SK-N-SH treated with all-trans-retinoic acid at 6 μM for 48 hours (cell line): ENCODE measurements around the gene SLC2A11.
A peak's percentile ranks its signal among the peaks of the same experiment; 100 is the strongest.

Experiments used
- ATAC-seq: fragments of 200-7000 bp; cut with Tn5 transposase; 3 replicates; pipeline ENCODE4 v1.9.1; 2020; ENCODE audit warnings: mild to moderate bottlenecking, moderate library complexity
- ARNTL ChIP-seq: fragments of 450-650 bp; formaldehyde crosslinking; IDR thresholded peaks from 2 replicates; pipeline ENCODE4 v1.5.0; 2020; ENCODE audit warnings: low read depth, mild to moderate bottlenecking, moderate library complexity, borderline replicate concordance
- BACH2 ChIP-seq: fragments of 250-450 bp; sonication (Bioruptor Pico); IDR thresholded peaks from 2 replicates; pipeline ENCODE4 v1.9.0; 2021; ENCODE audit warnings: mild to moderate bottlenecking, borderline replicate concordance
- CREB5 ChIP-seq: fragments of 250-450 bp; sonication (Bioruptor Pico); IDR thresholded peaks from 2 replicates; pipeline ENCODE4 v1.5.1; 2020; ENCODE audit warnings: low read depth, mild to moderate bottlenecking, moderate library complexity
- CSDC2 ChIP-seq: fragments of 250-450 bp; sonication (Bioruptor Pico); IDR thresholded peaks from 2 replicates; pipeline ENCODE4 v1.5.0; 2020; ENCODE audit warnings: mild to moderate bottlenecking, moderate library complexity
- ESRRG ChIP-seq: fragments of 250-450 bp; sonication (Bioruptor Pico); IDR thresholded peaks from 2 replicates; pipeline ENCODE4 v1.6.1; 2021; ENCODE audit warnings: mild to moderate bottlenecking
- ISL1 ChIP-seq: fragments of 250-450 bp; sonication (Bioruptor Pico); IDR thresholded peaks from 2 replicates; pipeline ENCODE4 v2.1.2; 2022; ENCODE audit warnings: mild to moderate bottlenecking, moderate library complexity
- OSR1 ChIP-seq: fragments of 250-450 bp; sonication (Bioruptor Pico); IDR thresholded peaks from 2 replicates; pipeline ENCODE4 v1.8.0; 2022; ENCODE audit warnings: moderate library complexity, mild to moderate bottlenecking, inconsistent platforms
- PPARA ChIP-seq: fragments of 250-450 bp; sonication (Bioruptor Pico); IDR thresholded peaks from 2 replicates; pipeline ENCODE4 v1.5.0; 2020; ENCODE audit warnings: mild to moderate bottlenecking, borderline replicate concordance
- RARB ChIP-seq: fragments of 250-450 bp; sonication (Bioruptor Pico); IDR thresholded peaks from 2 replicates; pipeline ENCODE4 v1.8.0; 2021; ENCODE audit warnings: mild to moderate bottlenecking, moderate library complexity
- SNAI2 ChIP-seq: fragments of 250-450 bp; sonication (Bioruptor Pico); IDR thresholded peaks from 2 replicates; pipeline ENCODE4 v1.5.0; 2020; ENCODE audit warnings: mild to moderate bottlenecking, moderate library complexity
- TCF4 ChIP-seq: fragments of 250-450 bp; sonication (Bioruptor Pico); IDR thresholded peaks from 2 replicates; pipeline ENCODE4 v1.8.0; 2021; ENCODE audit warnings: mild to moderate bottlenecking, moderate library complexity, borderline replicate concordance
- TOX ChIP-seq: fragments of 250-450 bp; sonication (Bioruptor Pico); IDR thresholded peaks from 2 replicates; pipeline ENCODE4 v1.8.0; 2021; ENCODE audit warnings: mild to moderate bottlenecking, moderate library complexity, borderline replicate concordance
- ZC3H10 ChIP-seq: fragments of 250-450 bp; sonication (Bioruptor Pico); IDR thresholded peaks from 2 replicates; pipeline ENCODE4 v1.5.1; 2021; ENCODE audit warnings: mild to moderate bottlenecking, moderate library complexity
- ZFP3 ChIP-seq: fragments of 250-450 bp; sonication (Bioruptor Pico); IDR thresholded peaks from 2 replicates; pipeline ENCODE4 v1.5.0; 2020; ENCODE audit warnings: mild to moderate bottlenecking, moderate library complexity
- ZFP30 ChIP-seq: fragments of 450-650 bp; formaldehyde crosslinking; IDR thresholded peaks from 2 replicates; pipeline ENCODE4 v1.5.0; 2022; ENCODE audit warnings: mild to moderate bottlenecking, moderate library complexity
- ZNF565 ChIP-seq: fragments of 450-650 bp; formaldehyde crosslinking; conservative IDR thresholded peaks from 2 replicates; pipeline ENCODE4 v1.5.0; 2020; ENCODE audit warnings: low read depth, mild to moderate bottlenecking, moderate library complexity
- ZNF70 ChIP-seq: fragments of 450-650 bp; formaldehyde crosslinking; IDR thresholded peaks from 2 replicates; pipeline ENCODE4 v1.5.0; 2020; ENCODE audit warnings: mild to moderate bottlenecking, moderate library complexity
- ZNF8 ChIP-seq: fragments of 450-650 bp; formaldehyde crosslinking; IDR thresholded peaks from 2 replicates; pipeline ENCODE4 v1.5.0; 2020; ENCODE audit warnings: mild to moderate bottlenecking, moderate library complexity
- TF ChIP-seq, protein P1 (sequence below): fragments of 250-450 bp; sonication (Bioruptor Pico); IDR thresholded peaks from 2 replicates; pipeline ENCODE4 v1.5.0; 2020; ENCODE audit warnings: mild to moderate bottlenecking, moderate library complexity
- TF ChIP-seq, protein P2 (sequence below): fragments of 250-450 bp; sonication (Bioruptor Pico); IDR thresholded peaks from 2 replicates; pipeline ENCODE4 v1.5.1; 2021; ENCODE audit warnings: mild to moderate bottlenecking, moderate library complexity

Gene SLC2A11

DNA sequence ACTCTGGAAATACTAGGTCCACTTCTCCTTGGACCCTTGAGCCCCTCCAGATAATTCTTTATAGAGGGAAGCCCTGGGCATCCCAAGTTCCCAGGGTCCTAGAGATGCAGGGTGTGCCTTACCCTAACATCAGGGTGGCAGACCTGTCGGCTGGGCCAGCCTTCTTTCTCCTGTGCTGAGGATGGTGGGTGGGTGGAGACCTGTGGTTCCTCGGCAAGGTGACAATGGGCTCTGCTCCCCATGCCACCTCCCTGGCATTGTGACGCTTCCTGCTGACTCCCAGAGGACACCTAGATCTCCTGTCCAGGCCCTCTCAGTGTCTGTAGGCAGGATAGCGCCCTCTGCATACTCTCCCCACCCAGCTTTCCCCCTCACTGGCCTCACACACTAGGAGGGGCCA is 15.1 kb upstream of the SLC2A11 start:
- no peak for TF ChIP-seq CSDC2 (CRISPR knock-in tag)
- no peak for TF ChIP-seq ZFP30 (CRISPR knock-in tag)
- no peak for TF ChIP-seq OSR1 (CRISPR knock-in tag)
- no peak for TF ChIP-seq RARB (CRISPR knock-in tag)
- TF ChIP-seq PPARA (CRISPR knock-in tag), result no peak
- no peak for TF ChIP-seq ISL1 (CRISPR knock-in tag)
- TF ChIP-seq, protein P1, sequence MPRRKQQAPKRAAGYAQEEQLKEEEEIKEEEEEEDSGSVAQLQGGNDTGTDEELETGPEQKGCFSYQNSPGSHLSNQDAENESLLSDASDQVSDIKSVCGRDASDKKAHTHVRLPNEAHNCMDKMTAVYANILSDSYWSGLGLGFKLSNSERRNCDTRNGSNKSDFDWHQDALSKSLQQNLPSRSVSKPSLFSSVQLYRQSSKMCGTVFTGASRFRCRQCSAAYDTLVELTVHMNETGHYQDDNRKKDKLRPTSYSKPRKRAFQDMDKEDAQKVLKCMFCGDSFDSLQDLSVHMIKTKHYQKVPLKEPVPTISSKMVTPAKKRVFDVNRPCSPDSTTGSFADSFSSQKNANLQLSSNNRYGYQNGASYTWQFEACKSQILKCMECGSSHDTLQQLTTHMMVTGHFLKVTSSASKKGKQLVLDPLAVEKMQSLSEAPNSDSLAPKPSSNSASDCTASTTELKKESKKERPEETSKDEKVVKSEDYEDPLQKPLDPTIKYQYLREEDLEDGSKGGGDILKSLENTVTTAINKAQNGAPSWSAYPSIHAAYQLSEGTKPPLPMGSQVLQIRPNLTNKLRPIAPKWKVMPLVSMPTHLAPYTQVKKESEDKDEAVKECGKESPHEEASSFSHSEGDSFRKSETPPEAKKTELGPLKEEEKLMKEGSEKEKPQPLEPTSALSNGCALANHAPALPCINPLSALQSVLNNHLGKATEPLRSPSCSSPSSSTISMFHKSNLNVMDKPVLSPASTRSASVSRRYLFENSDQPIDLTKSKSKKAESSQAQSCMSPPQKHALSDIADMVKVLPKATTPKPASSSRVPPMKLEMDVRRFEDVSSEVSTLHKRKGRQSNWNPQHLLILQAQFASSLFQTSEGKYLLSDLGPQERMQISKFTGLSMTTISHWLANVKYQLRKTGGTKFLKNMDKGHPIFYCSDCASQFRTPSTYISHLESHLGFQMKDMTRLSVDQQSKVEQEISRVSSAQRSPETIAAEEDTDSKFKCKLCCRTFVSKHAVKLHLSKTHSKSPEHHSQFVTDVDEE (CRISPR knock-in tag), result no peak
- TF ChIP-seq SNAI2 (CRISPR knock-in tag), result no peak
- TF ChIP-seq TCF4 (CRISPR knock-in tag), result no peak
- TF ChIP-seq ARNTL, result no peak
- no peak for TF ChIP-seq BACH2 (CRISPR knock-in tag)
- TF ChIP-seq CREB5 (CRISPR knock-in tag), result no peak
- TF ChIP-seq ZFP3, result no peak
- no peak for TF ChIP-seq ZNF565
- no peak for TF ChIP-seq ZNF8 (CRISPR knock-in tag)

GRCh38 chr22:23844739-23845202 is 12.9 kb upstream of the SLC2A11 start:
- TF ChIP-seq ZNF8 (CRISPR knock-in tag), result no peak
- TF ChIP-seq SNAI2 (CRISPR knock-in tag), result no peak
- TF ChIP-seq CSDC2 (CRISPR knock-in tag), result no peak
- TF ChIP-seq RARB (CRISPR knock-in tag), result no peak
- TF ChIP-seq TCF4 (CRISPR knock-in tag), result no peak
- TF ChIP-seq CREB5 (CRISPR knock-in tag), result no peak
- TF ChIP-seq BACH2 (CRISPR knock-in tag), result no peak
- no peak for TF ChIP-seq ESRRG (CRISPR knock-in tag)
- TF ChIP-seq ZC3H10, result no peak
- no peak for TF ChIP-seq ZFP30 (CRISPR knock-in tag)
- TF ChIP-seq TOX (CRISPR knock-in tag), result no peak
- no peak for ATAC-seq

More for the DNA sequence above, 15.1 kb upstream of the SLC2A11 start:
- no peak for ATAC-seq

GRCh38 chr22:23845265-23846080 is 12.2 kb upstream of the SLC2A11 start:
- no peak for ATAC-seq
- no peak for TF ChIP-seq ISL1 (CRISPR knock-in tag)

GRCh38 chr22:23846081-23846469 is 11.6 kb upstream of the SLC2A11 start:
- no peak for TF ChIP-seq PPARA (CRISPR knock-in tag)
- no peak for TF ChIP-seq ISL1 (CRISPR knock-in tag)
- TF ChIP-seq, protein P2, sequence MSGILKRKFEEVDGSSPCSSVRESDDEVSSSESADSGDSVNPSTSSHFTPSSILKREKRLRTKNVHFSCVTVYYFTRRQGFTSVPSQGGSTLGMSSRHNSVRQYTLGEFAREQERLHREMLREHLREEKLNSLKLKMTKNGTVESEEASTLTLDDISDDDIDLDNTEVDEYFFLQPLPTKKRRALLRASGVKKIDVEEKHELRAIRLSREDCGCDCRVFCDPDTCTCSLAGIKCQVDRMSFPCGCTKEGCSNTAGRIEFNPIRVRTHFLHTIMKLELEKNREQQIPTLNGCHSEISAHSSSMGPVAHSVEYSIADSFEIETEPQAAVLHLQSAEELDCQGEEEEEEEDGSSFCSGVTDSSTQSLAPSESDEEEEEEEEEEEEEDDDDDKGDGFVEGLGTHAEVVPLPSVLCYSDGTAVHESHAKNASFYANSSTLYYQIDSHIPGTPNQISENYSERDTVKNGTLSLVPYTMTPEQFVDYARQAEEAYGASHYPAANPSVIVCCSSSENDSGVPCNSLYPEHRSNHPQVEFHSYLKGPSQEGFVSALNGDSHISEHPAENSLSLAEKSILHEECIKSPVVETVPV, result no peak
- 0 out of 2 replicates have a peak, but pooled peaks have one; percentile 5 for TF ChIP-seq ESRRG (CRISPR knock-in tag)
- no peak for TF ChIP-seq CREB5 (CRISPR knock-in tag)
- TF ChIP-seq OSR1 (CRISPR knock-in tag), result no peak
- no peak for TF ChIP-seq ZNF70 (CRISPR knock-in tag)
- TF ChIP-seq RARB (CRISPR knock-in tag), result no peak
- TF ChIP-seq CSDC2 (CRISPR knock-in tag), result no peak
- ATAC-seq, result no peak
